Measurements from ENCODE around the gene PPP1R14B. TPM values are rescaled to one million over a fixed set of nuclear protein-coding genes. Genes with fewer than 3 reads are reported as not detected.
A peak's percentile ranks its signal among the peaks of the same experiment; 100 is the strongest.

Gene PPP1R14B
- total and polyA plus RNA-seq, 4 donors, result 24.2 to 57.6 (median 38.3) TPM

DNA sequence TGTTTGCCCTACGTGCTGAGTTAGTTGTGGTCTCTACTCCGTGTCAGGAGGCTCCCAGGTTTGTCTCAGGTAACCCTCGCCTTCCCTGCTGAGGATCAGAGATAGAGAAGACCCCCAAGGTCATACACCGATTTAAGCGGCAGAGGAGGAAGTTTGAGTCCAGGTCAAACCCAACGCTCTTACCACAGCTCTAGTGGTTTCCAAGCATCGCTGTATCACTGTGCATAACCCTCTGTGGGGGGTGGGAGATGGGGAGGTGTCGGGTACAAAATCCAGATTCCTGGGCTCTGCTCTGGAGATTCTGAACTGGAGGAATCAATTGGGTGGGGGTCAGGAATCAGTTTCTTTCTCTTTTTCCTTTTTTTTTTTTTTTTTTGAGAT, 15.8 kb downstream of the PPP1R14B start:
- 7% methylated on average over 8 of the region's 8 CpGs for WGBS
- TF ChIP-seq RAD21 (IDR thresholded peaks at IDR 0.05) (no peak), SP1 (IDR thresholded peaks at IDR 0.05) (no peak), RXRA (IDR thresholded peaks at IDR 0.05) (no peak), FOXA2 (IDR thresholded peaks at IDR 0.05) (no peak), FOXA1 (IDR thresholded peaks at IDR 0.05) (no peak), HNF4G (IDR thresholded peaks at IDR 0.05) (no peak), NR2F2 (IDR thresholded peaks at IDR 0.05) (no peak), TAF1 (conservative IDR thresholded peaks at IDR 0.05) (no peak), EGR1 (IDR thresholded peaks at IDR 0.05; ENCODE audit: low read depth in 2 of 2) (no peak), HNF4A (conservative IDR thresholded peaks at IDR 0.05) (no peak), JUND (IDR thresholded peaks at IDR 0.05) (no peak)
- TF ChIP-seq, protein P1, sequence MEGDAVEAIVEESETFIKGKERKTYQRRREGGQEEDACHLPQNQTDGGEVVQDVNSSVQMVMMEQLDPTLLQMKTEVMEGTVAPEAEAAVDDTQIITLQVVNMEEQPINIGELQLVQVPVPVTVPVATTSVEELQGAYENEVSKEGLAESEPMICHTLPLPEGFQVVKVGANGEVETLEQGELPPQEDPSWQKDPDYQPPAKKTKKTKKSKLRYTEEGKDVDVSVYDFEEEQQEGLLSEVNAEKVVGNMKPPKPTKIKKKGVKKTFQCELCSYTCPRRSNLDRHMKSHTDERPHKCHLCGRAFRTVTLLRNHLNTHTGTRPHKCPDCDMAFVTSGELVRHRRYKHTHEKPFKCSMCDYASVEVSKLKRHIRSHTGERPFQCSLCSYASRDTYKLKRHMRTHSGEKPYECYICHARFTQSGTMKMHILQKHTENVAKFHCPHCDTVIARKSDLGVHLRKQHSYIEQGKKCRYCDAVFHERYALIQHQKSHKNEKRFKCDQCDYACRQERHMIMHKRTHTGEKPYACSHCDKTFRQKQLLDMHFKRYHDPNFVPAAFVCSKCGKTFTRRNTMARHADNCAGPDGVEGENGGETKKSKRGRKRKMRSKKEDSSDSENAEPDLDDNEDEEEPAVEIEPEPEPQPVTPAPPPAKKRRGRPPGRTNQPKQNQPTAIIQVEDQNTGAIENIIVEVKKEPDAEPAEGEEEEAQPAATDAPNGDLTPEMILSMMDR (IDR thresholded peaks at IDR 0.05; ENCODE audit: low read depth, low read length, missing input control), result no peak
- TF ChIP-seq, protein P2, sequence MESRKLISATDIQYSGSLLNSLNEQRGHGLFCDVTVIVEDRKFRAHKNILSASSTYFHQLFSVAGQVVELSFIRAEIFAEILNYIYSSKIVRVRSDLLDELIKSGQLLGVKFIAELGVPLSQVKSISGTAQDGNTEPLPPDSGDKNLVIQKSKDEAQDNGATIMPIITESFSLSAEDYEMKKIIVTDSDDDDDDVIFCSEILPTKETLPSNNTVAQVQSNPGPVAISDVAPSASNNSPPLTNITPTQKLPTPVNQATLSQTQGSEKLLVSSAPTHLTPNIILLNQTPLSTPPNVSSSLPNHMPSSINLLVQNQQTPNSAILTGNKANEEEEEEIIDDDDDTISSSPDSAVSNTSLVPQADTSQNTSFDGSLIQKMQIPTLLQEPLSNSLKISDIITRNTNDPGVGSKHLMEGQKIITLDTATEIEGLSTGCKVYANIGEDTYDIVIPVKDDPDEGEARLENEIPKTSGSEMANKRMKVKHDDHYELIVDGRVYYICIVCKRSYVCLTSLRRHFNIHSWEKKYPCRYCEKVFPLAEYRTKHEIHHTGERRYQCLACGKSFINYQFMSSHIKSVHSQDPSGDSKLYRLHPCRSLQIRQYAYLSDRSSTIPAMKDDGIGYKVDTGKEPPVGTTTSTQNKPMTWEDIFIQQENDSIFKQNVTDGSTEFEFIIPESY (IDR thresholded peaks at IDR 0.05), result no peak
- TF ChIP-seq, protein P3, sequence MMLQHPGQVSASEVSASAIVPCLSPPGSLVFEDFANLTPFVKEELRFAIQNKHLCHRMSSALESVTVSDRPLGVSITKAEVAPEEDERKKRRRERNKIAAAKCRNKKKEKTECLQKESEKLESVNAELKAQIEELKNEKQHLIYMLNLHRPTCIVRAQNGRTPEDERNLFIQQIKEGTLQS (IDR thresholded peaks at IDR 0.05), result no peak
- TF ChIP-seq, protein P4, sequence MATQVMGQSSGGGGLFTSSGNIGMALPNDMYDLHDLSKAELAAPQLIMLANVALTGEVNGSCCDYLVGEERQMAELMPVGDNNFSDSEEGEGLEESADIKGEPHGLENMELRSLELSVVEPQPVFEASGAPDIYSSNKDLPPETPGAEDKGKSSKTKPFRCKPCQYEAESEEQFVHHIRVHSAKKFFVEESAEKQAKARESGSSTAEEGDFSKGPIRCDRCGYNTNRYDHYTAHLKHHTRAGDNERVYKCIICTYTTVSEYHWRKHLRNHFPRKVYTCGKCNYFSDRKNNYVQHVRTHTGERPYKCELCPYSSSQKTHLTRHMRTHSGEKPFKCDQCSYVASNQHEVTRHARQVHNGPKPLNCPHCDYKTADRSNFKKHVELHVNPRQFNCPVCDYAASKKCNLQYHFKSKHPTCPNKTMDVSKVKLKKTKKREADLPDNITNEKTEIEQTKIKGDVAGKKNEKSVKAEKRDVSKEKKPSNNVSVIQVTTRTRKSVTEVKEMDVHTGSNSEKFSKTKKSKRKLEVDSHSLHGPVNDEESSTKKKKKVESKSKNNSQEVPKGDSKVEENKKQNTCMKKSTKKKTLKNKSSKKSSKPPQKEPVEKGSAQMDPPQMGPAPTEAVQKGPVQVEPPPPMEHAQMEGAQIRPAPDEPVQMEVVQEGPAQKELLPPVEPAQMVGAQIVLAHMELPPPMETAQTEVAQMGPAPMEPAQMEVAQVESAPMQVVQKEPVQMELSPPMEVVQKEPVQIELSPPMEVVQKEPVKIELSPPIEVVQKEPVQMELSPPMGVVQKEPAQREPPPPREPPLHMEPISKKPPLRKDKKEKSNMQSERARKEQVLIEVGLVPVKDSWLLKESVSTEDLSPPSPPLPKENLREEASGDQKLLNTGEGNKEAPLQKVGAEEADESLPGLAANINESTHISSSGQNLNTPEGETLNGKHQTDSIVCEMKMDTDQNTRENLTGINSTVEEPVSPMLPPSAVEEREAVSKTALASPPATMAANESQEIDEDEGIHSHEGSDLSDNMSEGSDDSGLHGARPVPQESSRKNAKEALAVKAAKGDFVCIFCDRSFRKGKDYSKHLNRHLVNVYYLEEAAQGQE (IDR thresholded peaks at IDR 0.05), result no peak
- Histone ChIP-seq H3K36me3 (ENCODE audit: control insufficient read depth in 4 of 4, insufficient read depth in 3 of 4, low read depth in 1 of 4, low read length in 3 of 4) (no peaks in the 10 kb centered on the region), H3K4me1 (ENCODE audit: control insufficient read depth in 4 of 4, insufficient read depth in 4 of 4, low read length in 3 of 4) (peaks cover 16 to 52% (median 33%) of the 10 kb centered on the region in 4 donors), H3K9ac (ENCODE audit: low read depth in 1 of 2, low read length in 2 of 2) (peak overlapping the region in 1 of 2 donors; percentile 52), H3K27ac (ENCODE audit: low read depth in 1 of 2, low read length in 2 of 2) (peak overlapping the region; percentile 88 to 92), H3K9me3 (ENCODE audit: control insufficient read depth in 4 of 4, low read length in 3 of 4) (no peaks in the 10 kb centered on the region), H3K4me3 (ENCODE audit: low read depth in 1 of 3, low read length in 3 of 3) (peak overlapping the region; percentile 36 to 79 (median 67)), H3K27me3 (ENCODE audit: control insufficient read depth in 4 of 4, insufficient read depth in 4 of 4, low read length in 3 of 4) (no peaks in the 10 kb centered on the region)
- no peak for DNase-seq (ENCODE audit: low spot score)
